PC-9 (cell line): Measurements from ENCODE around the gene SKAP2.

Experiments used
- EZH2 ChIP-seq: fragments of 200-600 bp; sonication (generic); IDR thresholded peaks from 2 replicates; pipeline ENCODE4 v1.8.0; 2017; ENCODE audit warnings: antibody characterized with exemption, low read depth
- TF ChIP-seq, protein P1 (sequence below): fragments of 200-600 bp; sonication (generic); conservative IDR thresholded peaks from 2 replicates; pipeline ENCODE4 v1.6.1; 2017; ENCODE audit warnings: mixed run types, antibody characterized with exemption, mild to moderate bottlenecking, moderate library complexity

- TF ChIP-seq, protein P1, sequence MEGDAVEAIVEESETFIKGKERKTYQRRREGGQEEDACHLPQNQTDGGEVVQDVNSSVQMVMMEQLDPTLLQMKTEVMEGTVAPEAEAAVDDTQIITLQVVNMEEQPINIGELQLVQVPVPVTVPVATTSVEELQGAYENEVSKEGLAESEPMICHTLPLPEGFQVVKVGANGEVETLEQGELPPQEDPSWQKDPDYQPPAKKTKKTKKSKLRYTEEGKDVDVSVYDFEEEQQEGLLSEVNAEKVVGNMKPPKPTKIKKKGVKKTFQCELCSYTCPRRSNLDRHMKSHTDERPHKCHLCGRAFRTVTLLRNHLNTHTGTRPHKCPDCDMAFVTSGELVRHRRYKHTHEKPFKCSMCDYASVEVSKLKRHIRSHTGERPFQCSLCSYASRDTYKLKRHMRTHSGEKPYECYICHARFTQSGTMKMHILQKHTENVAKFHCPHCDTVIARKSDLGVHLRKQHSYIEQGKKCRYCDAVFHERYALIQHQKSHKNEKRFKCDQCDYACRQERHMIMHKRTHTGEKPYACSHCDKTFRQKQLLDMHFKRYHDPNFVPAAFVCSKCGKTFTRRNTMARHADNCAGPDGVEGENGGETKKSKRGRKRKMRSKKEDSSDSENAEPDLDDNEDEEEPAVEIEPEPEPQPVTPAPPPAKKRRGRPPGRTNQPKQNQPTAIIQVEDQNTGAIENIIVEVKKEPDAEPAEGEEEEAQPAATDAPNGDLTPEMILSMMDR = no peak
- no peak for TF ChIP-seq EZH2
Measured at GRCh38 chr7:26792576-26792975, 71.8 kb downstream of the SKAP2 start.
